CD14-positive monocyte (primary cell): Measurements from ENCODE around the gene RIMS3. TPM values are rescaled to one million over a fixed set of nuclear protein-coding genes. Genes with fewer than 3 reads are reported as not detected.

Experiments used
- DNase-seq, 3 donors: peaks; one replicate each; pipeline ENCODE4 v3.0.0-alpha.2; 2011 to 2022
- H2AFZ ChIP-seq: 2 replicates; pipeline ENCODE4 v1.6.0; 2012; ENCODE audit warnings: mild to moderate bottlenecking, low read depth, low read length, inconsistent platforms; ENCODE audit not compliant: insufficient read depth, poor library complexity, severe bottlenecking
- H3K27ac ChIP-seq, 2 donors: 1 replicate in 1 of 2; 2 replicates in 1 of 2; pipeline ENCODE4 v1.5.1; 2012 to 2013; ENCODE audit warnings: low read length in 2 of 2, control low read depth in 1 of 2, inconsistent platforms in 1 of 2, low read depth in 1 of 2, mild to moderate bottlenecking in 1 of 2
- H3K27me3 ChIP-seq, 2 donors: one replicate each; pipeline versions ENCODE4 v1.6.0 to v1.6.1; 2011 to 2013; ENCODE audit warnings: low read length in 2 of 2; ENCODE audit not compliant: control insufficient read depth in 2 of 2, insufficient read depth in 2 of 2
- H3K36me3 ChIP-seq, 2 donors: replicated peaks in 1 of 2; 1 replicate in 1 of 2; 2 replicates in 1 of 2; pipeline versions ENCODE4 v1.5.1 to v1.6.1; 2012 to 2013; ENCODE audit warnings: low read length in 2 of 2, control low read depth in 1 of 2, inconsistent platforms in 1 of 2, mild to moderate bottlenecking in 1 of 2; ENCODE audit not compliant: insufficient read depth in 2 of 2, control insufficient read depth in 1 of 2
- H3K4me1 ChIP-seq, 2 donors: 1 replicate in 1 of 2; 2 replicates in 1 of 2; pipeline versions ENCODE4 v1.5.1 to v1.6.1; 2012 to 2013; ENCODE audit warnings: low read length in 2 of 2, control low read depth in 1 of 2, inconsistent platforms in 1 of 2, mild to moderate bottlenecking in 1 of 2, moderate library complexity in 1 of 2; ENCODE audit not compliant: insufficient read depth in 2 of 2, control insufficient read depth in 1 of 2
- H3K4me2 ChIP-seq: replicated peaks from 2 replicates; pipeline ENCODE3; 2012; ENCODE audit warnings: low read length, moderate library complexity, mild to moderate bottlenecking; ENCODE audit not compliant: poor library complexity, severe bottlenecking; ENCODE audit errors: extremely low read depth
- H3K4me3 ChIP-seq, 3 experiments: fragments of 200-600 bp in 1 of 3; sonication (generic) in 1 of 3; replicated peaks in 1 of 3; 1 replicate in 2 of 3; 2 replicates in 1 of 3; pipeline ENCODE4 v1.5.1; 2011 to 2013; ENCODE audit warnings: low read length in 3 of 3, mild to moderate bottlenecking in 3 of 3, control low read depth in 2 of 3, low read depth in 2 of 3, inconsistent platforms in 1 of 3, moderate library complexity in 1 of 3
- H3K79me2 ChIP-seq: 2 replicates; pipeline ENCODE4 v1.6.0; 2012; ENCODE audit warnings: mild to moderate bottlenecking, control low read depth, inconsistent platforms, low read length, moderate library complexity; ENCODE audit not compliant: insufficient read depth
- H3K9ac ChIP-seq: 2 replicates; pipeline ENCODE4 v1.6.0; 2017; ENCODE audit warnings: low read length, mild to moderate bottlenecking; ENCODE audit not compliant: insufficient read depth, poor library complexity, severe bottlenecking
- H3K9me3 ChIP-seq, 2 donors: replicated peaks in 1 of 2; 1 replicate in 1 of 2; 2 replicates in 1 of 2; pipeline versions ENCODE4 v1.5.1 to v1.6.1; 2012 to 2013; ENCODE audit warnings: low read length in 2 of 2, control low read depth in 1 of 2; ENCODE audit not compliant: control insufficient read depth in 1 of 2, insufficient read depth in 1 of 2
- H4K20me1 ChIP-seq: 2 replicates; pipeline ENCODE4 v1.6.0; 2012; ENCODE audit warnings: mild to moderate bottlenecking, low read length, control low read depth, moderate library complexity; ENCODE audit not compliant: insufficient read depth
- H3K27ac Mint-ChIP-seq, 7 donors: one replicate each; pipeline ENCODE4 v1.8.0; 2020; ENCODE audit warnings: mild to moderate bottlenecking in 7 of 7, mixed read lengths in 7 of 7, moderate library complexity in 6 of 7, inconsistent platforms in 2 of 7
- H3K27me3 Mint-ChIP-seq, 3 donors: one replicate each; pipeline ENCODE4 v1.8.0; 2021 to 2022; ENCODE audit warnings: low read depth in 3 of 3, mild to moderate bottlenecking in 3 of 3, mixed read lengths in 3 of 3, moderate library complexity in 3 of 3, inconsistent platforms in 1 of 3
- H3K36me3 Mint-ChIP-seq, 2 donors: one replicate each; pipeline ENCODE4 v1.8.0; 2020; ENCODE audit warnings: mixed read lengths in 2 of 2, inconsistent platforms in 1 of 2, mild to moderate bottlenecking in 1 of 2
- H3K4me1 Mint-ChIP-seq: one replicate; pipeline ENCODE4 v1.8.0; 2020; ENCODE audit warnings: mild to moderate bottlenecking, mixed read lengths
- H3K4me3 Mint-ChIP-seq, 2 donors: one replicate each; pipeline ENCODE4 v1.8.0; 2020; ENCODE audit warnings: mild to moderate bottlenecking in 2 of 2, mixed read lengths in 2 of 2, moderate library complexity in 1 of 2
- H3K9me3 Mint-ChIP-seq, 7 donors: one replicate each; pipeline ENCODE4 v1.8.0; 2020 to 2022; ENCODE audit warnings: mixed read lengths in 7 of 7, mild to moderate bottlenecking in 6 of 7, moderate library complexity in 6 of 7, inconsistent platforms in 2 of 7
- CTCF ChIP-seq: fragments of 200-600 bp; IDR thresholded peaks from one replicate; pipeline ENCODE4 v1.8.0; 2022; ENCODE audit warnings: antibody characterized with exemption, mild to moderate bottlenecking
- WGBS: methylation state at CpG from one replicate; pipeline ENCODE4 v1.1.5; 2013; ENCODE audit warnings: missing lambda C conversion rate; ENCODE audit not compliant: insufficient coverage; 5-methylcytosine and 5-hydroxymethylcytosine counted together
- intact Hi-C, 2 donors: fragments of 100-400 bp; cut with micrococcal nuclease; formaldehyde crosslinking; loops; one replicate each; pipeline versions ENCODE4 v1.15.0 to v1.15.1; 2023
- polyA plus RNA-seq, 3 donors: library from polyadenylated mRNA; depleted of rRNA in 1 of 3; unstranded in 2 of 3; stranded (reverse) in 1 of 3; fragments of 300-500 nt in 2 of 3; fragments of >200 nt in 1 of 3; fragmentation: Illumina TruSeq in 2 of 3; gene quantifications; 1 replicate in 2 of 3; 2 replicates in 1 of 3; pipeline ENCODE4 v1.2.3, GENCODE V29; 2012 to 2021

The RIMS3 gene
- polyA plus RNA-seq, 3 donors: 0.15 to 1.0 (median 0.26) TPM

- peak overlapping the region in 1 of 7 donors; percentile 56 for H3K27ac Mint-ChIP-seq
- no peak for TF ChIP-seq CTCF
- H3K4me3 Mint-ChIP-seq: no peak overlapping the region
- Histone ChIP-seq H3K79me2 (no peaks in the 10 kb centered on the region), H3K36me3 (no peaks in the 10 kb centered on the region), H3K9ac (no peak overlapping the region), H3K4me1 (peaks cover 4 to 10% of the 10 kb centered on the region in 2 donors), H3K27ac (no peak overlapping the region), H3K4me3 (no peak overlapping the region), H4K20me1 (no peaks in the 10 kb centered on the region), H3K27me3 (no peaks in the 10 kb centered on the region), H3K9me3 (no peaks in the 10 kb centered on the region), H2AFZ (no peak overlapping the region), H3K4me2 (no peak overlapping the region)
- H3K4me1 Mint-ChIP-seq: peaks cover 10% of the 10 kb centered on the region
- intact Hi-C loops: no loop called here
- peaks cover 1 to 4% (median 3%) of the 10 kb centered on the region in 3 donors for H3K27me3 Mint-ChIP-seq
- no peak for DNase-seq
- no peaks in the 10 kb centered on the region for H3K36me3 Mint-ChIP-seq
- WGBS: 79% methylated on average over 5 of the region's 8 CpGs
- peaks cover 0 to 3% (median 0%) of the 10 kb centered on the region in 7 donors for H3K9me3 Mint-ChIP-seq
Measured at GRCh38 chr1:40638097-40639036, 27.1 kb downstream of the RIMS3 start.

GRCh38 chr1:40637470-40638007 lies 27.9 kb downstream of the RIMS3 start:
- H3K79me2 ChIP-seq: no peaks in the 10 kb centered on the region
- Mint-ChIP-seq H3K27me3 (peaks cover 1 to 4% (median 3%) of the 10 kb centered on the region in 3 donors), H3K9me3 (peaks cover 0 to 3% (median 0%) of the 10 kb centered on the region in 7 donors), H3K36me3 (no peaks in the 10 kb centered on the region), H3K27ac (no peak overlapping the region), H3K4me1 (peaks cover 12% of the 10 kb centered on the region), H3K4me3 (no peak overlapping the region)
- no peaks in the 10 kb centered on the region for H3K9me3 ChIP-seq
- no peak for TF ChIP-seq CTCF
- intact Hi-C loops: no loop called here
- DNase-seq: no peak
- no peak overlapping the region for H3K4me3 ChIP-seq
- H3K4me1 ChIP-seq: peaks cover 5 to 13% of the 10 kb centered on the region in 2 donors
- H4K20me1 ChIP-seq: no peaks in the 10 kb centered on the region
- no peak overlapping the region for H3K4me2 ChIP-seq
- no peaks in the 10 kb centered on the region for H3K27me3 ChIP-seq
- H2AFZ ChIP-seq: no peak overlapping the region
- no peaks in the 10 kb centered on the region for H3K36me3 ChIP-seq
- no peak overlapping the region for H3K27ac ChIP-seq
- H3K9ac ChIP-seq: no peak overlapping the region
- 92% methylated on average over 2 of the region's 3 CpGs for WGBS
